CMK (cell line): ENCODE measurements around the gene USP25.

ENCODE experiments used
- DNase-seq: peaks from one replicate; pipeline ENCODE4 v3.0.0-alpha.2; 2010; ENCODE audit warnings: low read depth

Gene USP25

DNA sequence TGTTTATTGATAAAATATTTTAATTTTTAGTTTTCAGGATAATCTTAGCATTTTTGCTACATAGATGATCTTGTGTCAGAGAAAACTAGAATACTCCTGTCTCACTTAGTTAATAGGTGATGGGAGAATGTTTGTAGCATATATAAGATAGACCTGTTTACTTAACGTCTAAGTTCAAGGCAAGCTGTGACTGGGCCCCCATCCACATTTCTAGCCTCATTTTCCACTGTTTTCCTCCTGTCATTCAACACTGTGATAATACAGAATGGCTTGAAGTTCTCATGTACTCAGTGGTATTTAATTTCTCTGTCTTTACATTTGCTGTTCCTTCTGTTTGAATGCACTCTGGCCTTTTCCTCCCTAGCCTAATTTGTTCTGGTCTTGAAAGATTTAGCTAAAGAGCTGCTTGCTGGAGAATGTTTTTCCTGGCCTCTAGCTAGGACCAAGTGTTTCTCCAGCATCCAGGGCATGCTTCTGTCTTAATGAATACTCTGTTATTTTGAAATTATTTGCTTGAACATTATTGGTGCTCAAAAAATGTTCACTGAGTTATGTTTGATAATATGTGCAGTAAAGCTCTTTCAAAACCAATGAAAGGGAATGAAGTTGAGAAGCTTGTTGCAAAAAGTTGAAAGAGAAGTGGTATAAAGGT is 37.3 kb downstream of the USP25 start:
- DNase-seq, result no peak

DNA sequence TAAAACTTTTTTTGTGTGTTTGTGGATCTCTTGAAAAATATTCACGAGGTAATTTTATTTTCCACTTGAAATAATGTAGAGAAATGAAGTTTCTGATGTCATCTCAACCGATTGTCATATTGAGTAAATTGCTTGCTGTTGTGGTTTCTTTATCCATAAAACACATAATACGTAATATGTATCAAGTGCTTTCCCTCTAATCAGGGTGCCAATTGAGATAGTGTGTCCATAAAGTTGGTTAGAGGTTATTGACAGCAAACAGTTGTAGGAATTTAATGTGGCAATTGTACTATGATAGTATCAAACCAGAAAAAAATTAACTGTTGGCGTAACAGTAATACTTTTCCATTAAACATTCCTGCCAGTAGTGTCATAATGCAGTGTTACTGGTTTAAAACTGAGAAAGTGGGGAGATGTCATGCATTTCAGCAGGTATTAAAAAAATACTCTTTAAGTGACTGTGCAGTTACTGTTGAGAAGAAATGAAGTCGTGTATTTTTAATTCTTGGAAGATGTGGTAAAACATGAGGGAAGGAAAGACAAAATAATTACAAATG is 38.3 kb downstream of the USP25 start:
- DNase-seq, result no peak

DNA sequence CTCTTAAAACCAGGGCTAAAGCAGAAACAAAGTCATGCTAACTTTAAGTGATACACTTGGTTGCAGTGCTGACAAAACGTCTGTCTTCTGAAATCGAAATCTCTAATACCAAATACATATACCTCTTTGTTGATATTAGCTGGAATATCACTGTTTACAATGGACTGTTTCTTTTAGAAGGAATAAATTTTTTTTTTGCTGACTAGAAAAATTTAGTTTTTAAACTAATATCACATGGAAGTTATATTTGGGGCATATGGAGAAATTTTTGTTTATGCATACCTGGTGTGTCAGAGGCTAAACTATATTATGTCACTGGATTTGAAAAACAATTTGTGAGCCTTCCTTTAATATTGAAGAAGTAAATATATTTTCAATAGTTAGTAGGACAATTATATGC is 39.1 kb downstream of the USP25 start:
- no peak for DNase-seq

DNA sequence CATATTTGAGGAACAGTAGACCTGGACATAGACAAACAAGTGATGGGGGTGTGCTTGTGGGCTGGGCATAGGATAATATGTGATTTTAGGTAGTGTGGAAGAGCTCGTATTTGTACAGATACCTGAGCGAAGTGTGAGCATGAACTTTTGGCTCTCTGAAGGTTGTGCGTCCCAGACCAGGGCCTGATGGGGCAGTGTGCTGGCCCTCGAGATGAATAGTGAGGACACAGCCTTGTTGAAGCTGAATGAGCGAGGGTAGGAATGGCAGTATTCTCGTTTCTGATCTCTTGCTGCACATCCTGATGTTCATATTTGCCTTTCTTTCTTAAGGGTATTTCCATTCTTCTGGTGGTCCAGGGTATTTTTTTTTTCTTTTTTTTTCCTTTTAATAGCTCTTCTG is 41.5 kb downstream of the USP25 start:
- no peak for DNase-seq

DNA sequence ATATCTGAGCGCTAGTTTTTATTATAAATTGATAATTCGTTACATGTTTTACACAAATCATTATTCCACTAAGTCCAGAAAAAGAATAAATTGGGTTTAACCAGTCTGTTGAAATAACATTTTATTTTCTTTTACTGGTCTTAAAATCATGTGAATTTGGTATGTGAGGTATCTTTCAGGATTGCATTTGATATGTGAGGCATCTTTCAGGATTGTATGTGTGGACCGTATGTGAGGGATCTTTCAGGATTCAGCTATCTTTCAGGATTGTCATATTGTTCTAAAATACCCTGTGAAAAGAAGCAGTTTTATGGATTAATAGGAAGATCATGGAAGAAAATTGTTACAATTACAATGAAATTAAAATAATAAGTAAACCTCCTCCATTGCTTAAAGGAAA is 42.9 kb downstream of the USP25 start:
- no peak for DNase-seq

DNA sequence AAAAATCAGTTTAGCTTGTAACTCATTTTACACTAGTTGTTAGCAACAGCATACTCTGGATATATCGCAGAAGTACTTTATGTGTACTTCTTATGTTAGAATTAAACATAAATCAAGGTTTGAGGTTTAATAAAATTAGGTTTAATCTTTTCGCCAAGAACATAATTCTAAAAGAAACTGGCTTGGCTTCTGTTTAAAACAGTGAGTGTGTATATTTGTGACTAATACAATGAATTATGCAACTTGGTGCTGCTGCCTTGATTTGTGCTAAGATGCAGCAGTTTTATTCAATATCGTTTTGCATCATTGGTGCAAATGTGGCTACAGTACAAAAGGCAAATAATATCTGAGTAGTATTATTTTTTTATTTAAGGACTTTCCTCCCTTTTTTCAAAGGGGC is 44.8 kb downstream of the USP25 start:
- no peak for DNase-seq

DNA sequence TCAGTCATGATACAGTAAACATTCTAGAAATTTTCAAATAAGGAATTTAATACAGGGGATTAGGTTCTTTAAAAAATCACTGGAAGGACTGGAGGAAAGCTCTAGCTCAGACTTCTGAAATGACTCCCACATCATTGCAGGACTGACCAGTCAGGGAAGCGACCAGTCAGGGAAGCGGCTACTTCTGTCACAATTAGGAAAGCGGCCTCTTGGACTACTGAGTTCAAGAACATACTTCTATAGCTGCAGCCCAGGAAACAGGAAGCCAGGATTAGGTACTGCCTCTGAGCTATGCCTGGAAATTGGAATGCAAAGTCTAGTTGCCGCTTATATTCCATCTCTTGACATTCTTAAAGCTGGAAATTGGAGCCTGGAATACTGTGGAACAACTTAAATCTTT is 45.5 kb downstream of the USP25 start:
- DNase-seq, result no peak

DNA sequence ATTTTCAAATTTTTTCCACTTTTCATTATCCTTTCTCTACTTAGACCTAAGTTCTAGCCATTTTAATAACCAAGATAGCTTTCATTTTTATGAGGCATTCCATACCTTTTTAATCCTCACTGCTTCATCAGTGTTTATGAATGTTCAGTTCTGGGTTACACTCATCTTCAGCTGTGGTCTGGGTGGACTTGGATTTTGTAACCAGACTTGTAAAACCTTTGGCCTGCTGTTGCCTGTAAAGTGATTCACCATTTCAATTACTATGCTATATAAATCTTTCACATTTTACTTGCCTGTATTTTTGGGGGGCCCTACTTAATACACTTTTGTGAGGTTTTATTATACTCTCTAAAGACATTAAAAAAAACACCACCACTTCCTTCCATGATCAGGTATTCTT is 46.2 kb downstream of the USP25 start:
- DNase-seq, result no peak

DNA sequence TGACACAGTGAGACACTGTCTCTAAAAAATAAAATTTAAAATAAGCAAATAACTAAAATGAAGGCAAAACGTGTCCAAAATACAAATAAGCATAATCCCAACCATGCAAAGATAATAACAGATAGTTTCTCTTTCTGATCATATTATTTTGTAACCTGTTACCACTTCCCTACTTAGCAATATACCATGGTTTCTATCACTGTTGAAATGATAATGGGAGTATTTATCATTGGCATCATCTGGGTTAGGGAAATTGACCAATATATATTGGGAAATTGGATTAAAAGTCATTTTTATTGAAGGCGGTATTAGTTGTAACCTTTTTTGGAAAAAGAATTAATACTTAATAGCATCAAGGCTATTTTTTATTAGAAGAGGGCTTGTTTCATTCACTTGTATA is 47.0 kb downstream of the USP25 start:
- no peak for DNase-seq

DNA sequence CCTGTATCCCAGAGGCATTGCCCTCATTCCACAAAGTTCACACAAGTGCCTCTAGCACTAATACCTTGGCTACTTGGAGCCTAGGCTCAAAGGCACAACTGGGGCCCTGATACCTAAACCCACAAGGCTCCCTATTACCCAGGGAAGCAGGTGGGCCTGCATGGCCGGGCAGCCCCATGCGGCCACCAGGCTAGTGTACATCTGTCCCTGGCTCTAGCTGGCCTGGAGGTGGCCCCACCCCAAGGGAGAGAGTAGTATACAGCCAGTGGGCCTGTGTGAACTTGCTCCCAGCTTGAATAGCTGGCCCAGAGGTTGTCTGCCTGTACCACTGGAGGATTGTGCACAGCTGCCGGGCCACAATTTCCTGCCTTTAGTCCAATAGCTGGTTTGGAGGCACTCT is 52.2 kb downstream of the USP25 start:
- no peak for DNase-seq

DNA sequence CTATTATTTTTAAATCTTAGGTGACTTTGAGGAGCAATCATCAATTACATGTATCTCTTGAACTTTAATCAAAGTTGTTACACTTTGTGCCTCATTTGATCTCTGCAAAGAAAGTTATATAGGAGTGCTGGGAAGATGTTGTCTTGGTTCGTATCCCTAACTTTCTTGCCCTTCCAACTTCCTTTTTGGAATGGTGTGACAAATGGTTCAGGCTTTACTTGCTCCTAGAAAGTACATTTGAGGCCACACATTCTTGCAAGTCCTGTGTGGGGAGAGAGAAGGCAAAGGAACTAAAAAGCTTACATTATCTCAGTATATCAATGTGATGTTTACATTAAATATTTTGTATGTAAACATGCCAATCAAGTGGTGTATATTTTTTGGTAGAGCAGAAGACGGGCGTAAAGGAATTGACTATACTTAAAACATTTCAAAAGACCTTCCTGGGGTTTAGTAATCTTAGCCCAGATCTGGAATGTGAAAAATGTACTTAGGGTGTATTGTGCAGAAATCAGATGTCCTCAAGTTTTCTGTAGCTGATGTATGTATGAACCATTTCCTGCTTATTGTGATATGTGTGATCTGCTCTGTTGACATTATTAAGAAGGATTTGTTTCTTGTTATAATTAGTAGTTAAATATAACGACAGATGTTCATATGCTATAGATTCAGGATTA is 59.2 kb downstream of the USP25 start:
- no peak for DNase-seq

DNA sequence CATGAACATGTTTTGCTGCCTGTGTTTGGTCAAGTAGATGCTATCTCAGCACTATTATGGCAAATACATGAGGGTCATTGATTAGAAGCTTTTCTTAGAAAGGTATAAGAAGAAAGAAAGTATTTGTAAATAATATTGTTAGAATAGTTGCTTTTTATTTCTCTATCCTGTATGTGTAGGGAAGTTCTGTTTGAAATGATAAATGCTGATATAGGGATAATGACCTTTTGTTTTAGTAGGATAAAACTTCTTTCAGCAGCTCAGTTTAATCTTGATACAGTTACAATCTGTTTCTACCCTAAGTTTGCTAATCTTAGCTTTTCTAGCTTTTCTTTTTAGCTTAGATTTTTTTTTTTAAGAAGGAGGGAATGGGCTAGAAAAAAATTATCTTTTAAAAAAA is 63.3 kb downstream of the USP25 start:
- DNase-seq, result no peak

DNA sequence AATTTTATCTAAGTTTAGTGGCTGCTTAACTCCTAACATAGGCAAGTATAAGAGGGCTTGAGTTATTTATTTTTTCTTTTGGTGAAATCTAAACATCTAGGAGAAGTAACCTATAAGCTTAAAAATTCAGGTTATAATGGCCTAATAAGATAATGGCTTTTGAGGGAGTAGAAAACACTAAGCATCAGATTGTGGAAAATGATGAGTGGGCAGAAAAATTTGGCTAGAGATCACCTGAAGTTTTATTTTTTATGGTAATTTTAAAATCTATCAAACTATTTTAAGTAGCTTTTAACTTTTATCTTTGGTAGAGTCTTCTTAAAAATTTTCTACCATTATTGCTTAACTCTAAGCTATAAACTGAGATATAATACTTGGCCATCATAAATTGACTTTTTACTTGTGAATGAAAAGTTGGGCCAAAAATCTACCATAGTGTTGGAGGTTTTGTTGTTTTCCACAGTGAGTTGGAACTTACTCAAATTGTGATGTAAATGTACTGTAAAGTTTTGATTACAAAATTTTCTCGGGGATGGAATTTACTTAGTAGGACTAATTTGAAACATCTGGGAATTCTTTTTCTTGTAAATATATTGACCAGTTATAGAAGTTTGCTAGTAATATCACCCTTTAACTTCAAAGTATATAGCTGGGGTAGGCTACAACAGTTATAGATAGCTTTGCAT is 63.9 kb downstream of the USP25 start:
- DNase-seq, result no peak

DNA sequence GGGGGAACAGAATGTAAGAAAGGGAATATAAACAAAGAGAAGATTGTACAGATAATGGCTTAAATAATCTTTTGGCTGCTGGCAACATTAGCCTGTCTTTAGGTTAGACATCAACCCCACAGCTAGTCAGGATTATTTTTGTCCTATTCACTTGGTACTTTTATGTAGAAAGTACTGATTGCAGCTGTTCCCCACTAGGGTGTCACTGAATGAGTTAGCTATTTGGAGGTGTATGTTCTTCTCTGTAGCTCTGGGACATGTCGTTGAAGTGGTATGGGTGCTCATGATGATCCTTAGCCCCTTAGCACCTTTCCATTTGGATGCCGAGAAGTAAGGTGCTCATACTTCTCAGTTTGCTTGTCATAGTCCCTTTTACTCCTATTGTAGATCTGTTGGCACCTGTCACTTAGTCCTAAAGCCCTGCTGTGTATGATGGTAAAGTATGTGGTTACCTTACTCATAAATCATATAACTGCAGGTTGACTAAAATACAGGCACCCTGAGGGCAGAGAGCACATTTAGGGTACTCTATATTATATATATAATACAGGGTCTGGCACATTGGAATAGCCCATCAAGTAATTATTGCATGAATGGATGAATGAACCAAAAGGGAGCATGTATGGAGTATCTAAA is 64.6 kb downstream of the USP25 start:
- no peak for DNase-seq

DNA sequence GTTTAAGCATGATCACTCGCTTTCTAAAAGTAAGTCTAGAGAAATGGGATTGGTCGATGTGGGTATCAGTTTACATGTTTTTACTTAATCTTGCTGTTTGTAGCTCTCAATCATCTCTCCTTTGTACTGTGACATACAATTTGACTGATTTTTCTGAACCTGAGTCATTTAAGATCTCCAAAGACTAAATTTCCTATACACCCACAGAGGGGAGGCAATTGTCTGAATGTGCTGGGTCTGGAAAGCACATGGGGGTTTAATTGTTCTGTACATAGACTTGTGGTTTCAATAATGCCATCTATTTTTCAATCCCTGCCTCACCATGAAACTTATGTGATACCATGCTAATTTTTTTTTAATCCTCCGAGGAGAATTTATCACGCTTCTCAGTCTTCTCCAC is 65.8 kb downstream of the USP25 start:
- DNase-seq, result no peak

DNA sequence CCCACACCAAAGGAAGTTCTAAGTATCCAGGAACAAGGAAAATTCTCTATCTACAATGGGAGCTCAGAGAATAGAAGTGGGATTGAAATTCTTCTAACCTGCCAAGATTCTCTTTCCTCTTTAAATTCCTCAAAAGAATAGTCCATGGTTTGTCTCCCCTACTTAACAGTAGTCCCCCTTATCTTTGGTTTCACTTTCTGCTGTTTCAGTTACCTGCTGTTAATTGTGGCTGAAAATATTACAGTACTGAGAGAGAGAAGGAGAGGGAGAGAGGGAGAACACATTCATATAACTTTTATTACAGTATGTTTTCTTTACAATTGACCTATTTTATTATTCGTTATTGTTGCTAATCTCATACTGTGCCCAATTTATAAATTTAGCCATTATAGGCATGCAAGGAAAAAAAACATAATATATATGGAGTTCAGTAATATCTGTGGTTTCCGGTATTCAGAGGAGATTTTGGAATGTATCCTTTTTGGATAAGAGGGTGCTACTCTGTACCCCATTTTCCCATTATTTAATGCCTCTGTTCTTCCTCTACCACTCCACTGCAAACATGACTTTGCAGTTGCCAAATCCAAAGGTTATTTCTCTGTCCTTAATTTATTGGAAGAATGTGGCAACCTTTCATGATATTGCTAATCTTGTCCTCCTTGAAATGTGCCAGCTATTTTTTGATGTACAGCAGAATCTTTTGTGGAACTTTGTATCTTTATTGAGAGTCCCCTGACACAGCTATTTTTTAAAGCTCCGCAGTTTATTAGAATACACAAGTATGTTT is 68.0 kb downstream of the USP25 start:
- no peak for DNase-seq

DNA sequence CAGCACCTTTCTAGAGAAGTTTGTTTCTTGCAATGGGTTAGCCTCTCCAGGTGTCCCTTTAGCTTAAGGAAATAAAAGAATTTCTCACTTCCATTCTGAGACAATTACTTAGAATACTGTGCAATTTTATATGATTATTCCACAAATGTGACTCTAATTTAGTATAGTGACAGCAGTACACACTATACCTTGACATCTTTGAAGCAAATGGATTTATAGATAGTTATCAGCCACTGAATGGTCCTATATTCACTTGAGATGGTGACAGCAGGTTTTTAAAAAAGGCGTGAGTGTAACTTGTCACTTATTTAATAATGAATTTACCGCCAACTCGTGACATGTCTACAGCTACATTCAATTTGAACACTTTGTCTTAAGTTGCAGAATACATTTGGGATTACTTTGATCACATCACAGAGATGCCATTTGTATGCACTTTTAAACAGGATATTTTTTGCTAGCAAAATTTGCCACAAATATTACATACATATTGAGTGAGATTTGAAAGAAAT is 71.6 kb downstream of the USP25 start:
- DNase-seq, result no peak

DNA sequence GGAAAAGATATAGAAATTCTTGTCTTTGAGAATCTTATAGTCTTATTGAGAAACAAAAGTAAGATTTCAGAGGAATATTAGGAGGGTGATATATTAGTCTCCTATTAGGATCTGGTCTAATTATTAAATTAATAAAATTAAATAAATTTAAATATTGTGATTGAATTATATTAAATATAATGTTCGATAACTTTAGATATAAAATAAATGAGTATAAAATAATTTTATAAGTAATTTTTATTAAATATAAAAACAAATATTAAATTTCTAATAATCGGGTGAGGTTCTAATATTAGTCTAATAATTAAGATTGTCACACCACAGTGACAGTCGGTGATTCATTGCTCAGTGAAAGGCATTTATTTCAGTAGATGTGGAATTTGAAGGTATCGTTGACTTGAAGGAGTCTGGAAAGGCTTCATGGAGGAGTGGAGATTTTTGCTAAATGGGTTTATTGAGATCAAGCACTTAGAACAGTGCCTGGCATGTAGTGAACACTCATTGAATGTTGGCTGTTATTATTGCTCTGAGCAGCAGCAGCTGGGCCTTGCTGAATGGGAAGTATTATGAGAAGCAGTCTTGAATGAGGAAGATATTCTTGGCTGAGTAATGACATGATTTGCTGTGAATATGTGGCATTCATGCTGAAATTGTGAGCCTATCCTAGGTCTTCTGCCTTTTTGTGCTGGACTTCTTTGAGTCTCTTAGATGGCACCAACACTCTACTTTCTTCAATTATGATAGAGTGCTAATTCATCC is 74.6 kb downstream of the USP25 start:
- DNase-seq, result no peak

DNA sequence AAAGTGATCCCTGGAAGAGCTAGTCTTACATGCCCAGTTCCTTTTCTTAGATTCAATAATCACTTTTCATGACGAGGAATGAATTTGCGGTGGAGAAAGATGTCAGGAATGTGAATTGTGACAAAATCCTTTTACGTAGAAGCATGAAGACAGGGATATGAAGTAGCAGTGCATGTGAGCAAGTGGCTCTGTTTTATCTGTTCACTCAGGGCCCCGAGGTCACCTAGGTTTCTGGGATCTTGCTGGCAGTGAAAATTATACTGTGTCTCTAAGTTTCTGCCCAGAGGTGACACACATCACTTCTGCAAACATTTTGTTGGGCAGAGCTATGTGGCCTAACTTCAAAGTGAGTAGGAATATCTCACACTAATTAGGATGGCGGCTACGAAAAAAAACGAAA is 79.3 kb downstream of the USP25 start:
- DNase-seq, result no peak

DNA sequence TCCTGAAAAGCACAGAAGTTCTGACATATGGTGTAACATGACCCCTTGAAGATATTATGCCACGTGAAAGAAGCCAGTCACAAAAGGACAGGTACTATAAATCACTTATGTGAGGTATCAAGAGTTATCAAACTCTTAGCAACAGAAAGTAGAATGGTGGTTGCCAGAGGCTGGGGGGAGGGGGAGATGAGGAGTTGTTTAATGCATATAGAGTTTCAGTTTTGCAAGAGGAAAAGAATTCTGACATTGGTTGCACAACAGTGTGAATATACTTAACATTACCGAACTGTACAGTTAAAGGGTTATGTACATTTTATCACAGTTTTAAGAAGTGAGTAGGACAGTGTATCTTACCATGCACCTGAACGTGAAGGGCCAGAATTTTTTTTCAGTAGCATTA is 80.0 kb downstream of the USP25 start:
- DNase-seq, result no peak

DNA sequence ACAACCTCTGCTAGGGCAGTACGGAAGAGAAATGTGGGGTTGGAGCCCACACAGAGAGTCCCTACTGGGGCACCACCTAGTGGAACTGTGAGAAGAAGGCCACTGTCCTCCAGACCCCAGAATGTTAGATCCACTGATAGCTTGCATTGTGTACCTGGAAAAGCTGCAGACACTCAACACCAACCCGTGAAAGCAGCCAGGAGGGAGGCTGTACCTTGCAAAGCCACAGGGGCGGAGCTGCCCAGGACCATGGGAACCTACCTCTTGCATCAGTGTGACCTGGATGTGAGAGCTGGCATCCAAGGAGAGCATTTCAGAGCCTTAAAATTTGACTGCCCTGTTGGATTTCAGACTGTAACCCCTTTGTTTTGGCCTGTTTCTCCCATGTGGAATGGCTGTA is 85.5 kb downstream of the USP25 start:
- no peak for DNase-seq
